NCI-H510A treated with DMSO at 0.1 percent for 48 hours (cell line): ENCODE results near the gene PRKACG.
"Not testable (repeated sequence)": the region's sequence is repeated elsewhere in the genome, so short reads cannot be mapped to it uniquely, and the experiment has no call there.

Source experiments
- DNase-seq: peaks from one replicate; lab custom pipeline; 2025; lab: John Stamatoyannopoulos, UW

The PRKACG gene

DNA sequence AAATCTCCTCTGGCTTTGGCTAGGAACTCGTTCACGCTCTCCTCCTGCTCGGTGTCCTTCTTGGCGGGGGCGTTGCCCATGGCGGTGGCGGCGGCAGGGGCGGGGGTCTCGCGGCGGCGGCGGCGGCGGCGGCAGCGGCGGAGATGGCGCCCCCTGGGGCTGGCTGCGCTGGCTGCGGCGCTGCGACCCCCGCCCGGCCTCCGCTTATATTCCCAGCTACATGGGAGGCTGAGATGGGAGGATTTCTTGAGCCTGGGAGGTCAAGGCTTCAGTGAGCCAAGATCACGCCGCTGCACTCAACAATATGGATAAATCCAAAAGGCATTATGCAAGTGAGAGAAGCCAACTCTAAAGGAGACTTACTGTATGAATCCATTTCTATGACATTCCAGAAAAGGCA, at the start of gene PRKACG:
TSS of gene PRKACG (minus strand) at position 101 of the 400 bp plus-strand sequence. CDS start at position 80, 21 bp downstream.
- no peak for DNase-seq

GRCh38 chr9:69062195-69062594, 48.3 kb upstream of the PRKACG start:
- DNase-seq: no peak

DNA sequence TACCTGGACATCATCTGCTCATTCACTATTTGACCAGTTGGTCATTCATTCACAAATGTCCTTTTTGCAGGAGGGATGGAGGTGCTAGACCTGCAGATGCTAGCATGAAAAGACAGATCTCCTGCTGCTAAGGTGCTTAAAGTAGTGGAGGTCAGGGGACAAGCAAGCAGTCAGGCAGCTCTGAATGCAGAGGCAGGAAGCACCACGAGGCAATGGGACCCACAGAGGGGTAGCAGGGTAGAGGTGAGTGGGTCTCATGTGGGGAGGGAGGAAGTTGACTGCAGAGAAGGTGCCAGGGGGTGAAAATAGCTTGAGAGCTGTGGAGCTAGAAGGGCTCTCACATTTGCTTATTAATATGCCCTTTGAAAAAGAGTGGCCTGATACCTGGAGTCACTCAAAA, 46.9 kb upstream of the PRKACG start:
- DNase-seq: no peak

DNA sequence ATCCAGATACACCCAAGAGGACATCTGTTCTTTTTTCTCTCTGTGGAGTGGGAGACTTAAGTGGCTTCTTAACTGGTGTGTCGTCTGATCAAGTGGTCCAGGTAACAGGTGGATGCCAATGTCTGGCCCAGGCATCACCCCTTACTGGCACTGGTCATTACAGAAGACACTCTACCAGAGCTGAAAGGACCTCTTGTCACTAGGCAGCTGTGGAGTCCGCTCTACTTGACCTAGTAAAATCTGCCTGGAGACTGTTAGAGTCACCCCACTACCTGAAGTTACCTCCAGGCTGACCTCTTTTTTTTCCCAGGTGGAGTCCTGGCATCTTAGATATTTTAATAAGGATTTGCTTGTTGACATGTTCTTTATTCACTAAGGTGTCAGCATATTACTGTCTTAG, 44.2 kb upstream of the PRKACG start:
- peak; percentile 49 for DNase-seq

DNA sequence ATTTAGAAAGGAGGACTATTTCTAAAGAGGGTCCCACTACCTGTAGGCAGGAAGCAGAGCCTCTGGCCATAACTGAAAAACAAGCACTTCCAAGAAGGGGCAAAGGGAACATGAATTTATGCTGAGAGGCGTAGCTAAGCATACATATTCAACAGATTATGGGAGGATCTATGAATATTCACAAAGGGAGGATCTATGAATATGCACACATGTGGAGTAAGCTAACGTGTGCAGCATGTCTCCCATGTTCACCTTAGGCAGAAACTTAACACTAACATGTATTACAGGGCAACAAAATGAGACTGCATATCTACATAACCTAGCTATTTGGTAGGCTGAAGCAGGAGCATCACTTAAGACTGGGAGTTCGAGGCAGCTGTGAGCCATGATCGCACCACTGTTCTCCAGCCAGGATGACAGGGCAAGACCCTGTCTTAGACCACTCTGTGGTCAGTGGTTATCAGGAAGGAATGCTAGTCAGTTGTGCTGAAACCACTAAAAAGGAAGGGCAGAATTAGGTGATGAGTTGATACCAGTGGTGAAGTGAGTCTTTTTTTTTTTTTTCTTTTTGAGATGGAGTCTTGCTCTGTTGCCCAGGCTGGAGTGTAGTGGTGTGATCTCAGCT, 42.4 kb upstream of the PRKACG start:
- DNase-seq: no peak

GRCh38 chr9:69054989-69055388, 41.1 kb upstream of the PRKACG start:
- DNase-seq: peak; percentile 25

DNA sequence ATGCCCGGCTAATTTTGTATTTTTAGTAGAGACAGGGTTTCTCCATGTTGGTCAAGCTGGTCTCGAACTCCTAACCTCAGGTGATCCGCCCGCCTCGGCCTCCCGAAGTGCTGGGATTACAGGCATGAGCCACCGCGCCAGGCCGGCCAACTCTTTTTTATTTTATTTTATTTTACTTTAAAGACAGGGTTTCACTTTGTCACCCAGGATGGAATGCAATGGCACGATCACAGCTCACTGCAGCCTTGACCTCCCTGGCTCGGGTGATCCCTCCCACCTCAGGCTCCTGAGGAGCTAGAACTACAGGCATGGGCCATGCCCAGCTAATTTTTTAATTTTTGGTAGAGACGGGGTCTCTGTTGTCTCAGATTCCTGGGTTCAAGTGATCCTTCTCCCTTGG, 37.0 kb upstream of the PRKACG start:
- not testable (repeated sequence) for DNase-seq

- DNase-seq: no peak
Measured at GRCh38 chr9:69049094-69049493, 35.2 kb upstream of the PRKACG start.

GRCh38 chr9:69047371-69047770, 33.5 kb upstream of the PRKACG start:
- DNase-seq: no peak

DNA sequence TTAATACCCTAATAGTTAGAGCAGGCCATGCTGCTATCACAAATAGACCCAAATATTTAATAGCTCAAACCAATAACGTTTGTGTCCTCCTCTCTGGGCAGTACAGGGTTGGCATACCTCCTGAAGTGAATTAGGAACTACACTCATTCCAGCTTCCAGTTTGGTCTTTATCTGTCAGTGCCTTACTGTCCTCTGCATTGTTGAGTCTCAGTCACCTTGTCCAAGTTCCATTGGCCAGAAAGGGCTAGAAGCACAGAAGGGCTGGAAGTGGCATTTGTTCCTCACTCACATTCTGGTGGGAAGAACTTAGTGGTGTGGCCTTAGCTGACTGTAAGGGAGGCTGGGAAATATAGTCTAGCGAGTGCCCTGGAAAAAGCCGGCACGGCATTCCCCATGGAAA, 32.8 kb upstream of the PRKACG start:
- no peak for DNase-seq

DNA sequence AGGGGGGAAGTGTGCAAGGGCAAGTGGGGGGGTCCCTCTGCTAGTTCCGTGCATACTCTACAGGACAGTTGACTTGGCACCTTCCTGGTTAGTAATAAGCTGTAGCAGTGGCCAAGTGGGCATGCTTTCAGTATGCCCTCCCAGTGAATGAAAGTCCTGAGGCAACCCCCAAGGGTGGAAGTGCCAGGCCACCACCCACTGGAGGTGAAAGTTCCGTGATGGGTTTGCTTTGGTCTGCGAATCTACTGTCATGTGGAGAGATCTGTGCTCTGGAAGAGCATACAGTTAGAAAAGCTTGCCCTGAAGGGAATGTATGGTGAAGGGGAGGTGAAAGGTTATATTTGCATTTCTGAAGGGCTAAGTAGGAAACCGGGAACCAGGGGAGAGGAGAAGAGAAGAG, 31.9 kb upstream of the PRKACG start:
- DNase-seq: no peak

DNA sequence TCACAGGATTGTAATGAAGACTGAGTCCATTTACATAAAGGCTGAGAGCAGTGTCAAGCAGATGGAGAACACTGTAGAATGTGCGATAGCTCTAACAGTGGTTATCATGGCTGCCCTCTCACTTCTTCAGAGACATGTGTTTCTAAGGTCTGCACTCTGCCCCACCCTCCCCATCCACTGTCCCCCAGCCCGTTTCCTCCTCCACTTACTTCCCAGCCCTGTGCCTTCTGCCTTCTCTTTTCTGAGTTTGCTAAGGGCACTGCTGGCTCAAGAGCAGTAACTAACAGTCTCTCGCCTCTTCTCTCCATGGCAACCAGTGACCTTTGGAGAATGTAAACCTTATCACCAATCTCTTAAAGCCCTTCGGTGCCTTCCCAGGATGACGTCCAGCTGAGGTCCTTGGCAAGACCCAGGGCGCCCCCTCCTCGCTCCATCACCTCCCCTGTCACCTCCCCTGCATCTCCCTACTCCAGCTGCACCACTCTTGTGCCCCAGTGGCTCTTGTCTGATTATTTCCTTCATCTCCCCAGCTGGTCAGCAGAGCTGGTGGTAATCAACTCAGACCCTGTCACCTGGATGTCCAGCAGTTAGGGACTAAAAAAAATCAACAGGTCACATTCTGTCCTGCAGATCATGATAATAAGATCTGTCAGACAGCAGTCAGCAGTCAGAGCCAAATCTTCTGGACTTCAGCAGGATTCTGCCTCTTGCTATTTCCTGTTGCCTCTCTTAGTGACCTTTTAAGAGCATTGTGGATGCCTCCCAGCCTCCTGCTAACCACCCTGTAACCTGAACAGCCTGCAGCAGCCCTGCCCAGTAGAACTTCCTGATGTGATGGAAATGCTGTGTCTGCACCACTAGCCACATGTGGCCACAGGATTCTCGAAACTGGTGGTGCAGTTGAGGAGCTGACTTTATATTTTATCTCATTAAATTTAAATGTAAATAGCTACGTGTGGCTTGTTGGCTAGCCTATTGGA, 30.6 kb upstream of the PRKACG start:
- DNase-seq: peak; percentile 38

GRCh38 chr9:69040646-69041045, 26.7 kb upstream of the PRKACG start:
- DNase-seq: no peak

DNA sequence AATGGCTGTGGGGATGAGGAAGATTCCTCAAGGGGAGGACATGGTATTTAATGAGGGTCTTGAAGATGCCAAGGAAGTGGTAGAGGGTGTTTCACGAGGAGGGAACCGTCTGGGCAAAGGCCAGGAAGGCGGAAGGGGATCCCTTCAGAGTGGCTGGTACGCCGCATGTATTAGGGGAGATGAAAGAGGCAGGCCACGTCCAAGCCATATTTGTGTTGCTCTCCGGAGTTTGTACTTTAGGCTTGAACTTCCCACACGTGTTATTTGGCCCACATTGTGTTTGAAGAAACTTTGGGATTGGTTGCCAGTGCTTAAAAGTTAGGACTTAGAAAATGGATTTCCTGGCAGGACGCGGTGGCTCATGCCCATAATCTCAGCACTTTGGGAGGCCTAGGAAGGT, 22.9 kb upstream of the PRKACG start:
- DNase-seq: no peak

GRCh38 chr9:69036309-69036708, 22.4 kb upstream of the PRKACG start:
- DNase-seq: no peak

GRCh38 chr9:69035438-69036308, 21.8 kb upstream of the PRKACG start, which contains the start of gene FXN:
Gene FXN (plus strand): TSS chr9:69035752. CDS start chr9:69035783, 31 bp downstream.
- peak; percentile 72 for DNase-seq

DNA sequence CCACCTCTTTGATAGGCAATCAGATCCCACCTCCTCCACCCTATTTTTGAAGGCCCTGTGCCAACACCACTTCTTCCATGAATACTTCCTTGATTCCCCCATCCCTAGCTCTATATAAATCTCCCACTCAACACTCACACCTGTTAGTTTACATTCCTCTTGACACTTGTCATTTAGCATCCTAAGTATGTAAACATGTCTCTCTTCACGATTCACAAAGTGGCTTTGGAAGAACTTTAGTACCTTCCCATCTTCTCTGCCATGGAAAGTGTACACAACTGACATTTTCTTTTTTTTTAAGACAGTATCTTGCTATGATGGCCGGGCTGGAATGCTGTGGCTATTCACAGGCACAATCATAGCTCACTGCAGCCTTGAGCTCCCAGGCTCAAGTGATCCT, 20.2 kb upstream of the PRKACG start:
- DNase-seq: peak; percentile 28

- no peak for DNase-seq
Measured at GRCh38 chr9:69030851-69031645, 17.1 kb upstream of the PRKACG start.

DNA sequence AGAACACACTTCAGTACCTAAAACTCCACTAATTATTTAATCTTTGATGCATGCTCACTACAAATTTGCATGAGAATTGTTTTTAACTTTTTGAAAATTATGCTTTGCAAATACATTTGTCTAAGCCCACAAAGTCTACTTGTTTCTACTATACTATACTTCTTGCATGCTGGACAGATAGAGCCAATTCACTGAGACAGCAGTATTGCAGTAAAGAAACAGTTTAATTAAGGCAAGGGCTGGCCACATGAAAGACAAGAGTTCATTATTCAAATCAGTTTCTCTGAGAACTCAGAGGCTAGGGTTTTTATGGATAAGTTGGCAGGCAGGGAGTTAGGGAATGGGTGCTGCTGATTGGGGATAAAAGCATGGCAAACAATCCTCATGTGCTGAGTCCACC, 15.6 kb upstream of the PRKACG start:
- DNase-seq: no peak

GRCh38 chr9:69028754-69029153, 14.8 kb upstream of the PRKACG start:
- no peak for DNase-seq

DNA sequence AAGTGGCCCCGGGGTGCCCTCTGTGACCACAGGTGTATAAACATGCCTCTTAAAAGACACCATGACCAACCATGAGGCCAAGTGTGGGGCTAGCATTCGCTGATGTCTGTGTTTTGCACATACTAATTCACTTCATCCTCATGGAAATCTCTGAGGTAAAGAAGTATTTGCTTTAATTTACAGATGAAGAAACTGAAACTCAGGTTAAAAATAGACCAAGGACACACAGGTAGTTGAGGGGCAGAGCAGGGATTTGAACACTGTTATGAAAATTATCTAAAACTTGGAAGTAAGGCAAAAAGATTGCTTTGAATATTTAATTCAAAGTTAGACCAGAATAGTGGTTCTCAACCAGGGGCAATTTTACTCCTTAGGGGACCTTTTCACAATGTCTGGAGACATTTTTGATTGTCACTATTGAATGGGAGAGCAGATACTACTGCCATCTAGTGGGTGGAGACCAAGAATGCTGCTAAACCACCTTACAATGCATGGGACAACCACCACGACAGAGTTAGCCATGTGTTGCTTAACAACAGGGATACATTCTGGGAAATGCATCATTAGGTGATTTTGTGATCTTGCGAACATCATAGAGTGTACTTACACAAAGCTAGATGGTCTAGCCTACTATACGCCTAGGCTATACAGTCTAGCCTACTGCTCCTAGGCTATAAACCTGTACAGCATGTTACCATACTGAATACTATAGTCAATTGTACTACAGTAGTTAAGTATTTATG, 13.6 kb upstream of the PRKACG start:
- peak; percentile 13 for DNase-seq
